Measurements from ENCODE around the gene TMEM50B.
A peak's percentile ranks its signal among the peaks of the same experiment; 100 is the strongest.
"Not testable (repeated sequence)": the region's sequence is repeated elsewhere in the genome, so short reads cannot be mapped to it uniquely, and the experiment has no call there.

TMEM50B gene

GRCh38 chr21:33477066-33477465 lies 2.7 kb downstream of the TMEM50B start:
- no peak for DNase-seq

GRCh38 chr21:33473344-33473743 lies 6.4 kb downstream of the TMEM50B start:
- DNase-seq = no peak

DNA sequence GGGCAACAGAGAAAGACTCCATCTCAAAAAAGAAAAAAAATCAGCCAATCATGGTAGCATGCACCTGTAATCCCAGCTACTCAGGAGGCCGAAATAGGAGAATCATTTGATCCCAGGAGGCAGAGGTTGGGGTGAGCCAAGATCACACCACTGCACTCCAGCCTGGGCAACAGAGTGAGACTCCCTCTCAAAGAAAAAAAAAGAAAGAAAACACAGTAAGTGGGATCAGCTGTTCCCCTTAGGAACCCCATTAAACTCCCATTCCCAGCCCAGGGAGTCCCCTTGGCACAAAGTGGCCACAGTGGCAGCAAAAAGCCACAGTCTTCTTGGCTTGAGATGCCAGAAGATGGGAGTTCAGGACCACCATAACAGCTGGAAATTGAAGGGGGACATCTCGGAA lies 9.1 kb downstream of the TMEM50B start:
- no peak for DNase-seq

DNA sequence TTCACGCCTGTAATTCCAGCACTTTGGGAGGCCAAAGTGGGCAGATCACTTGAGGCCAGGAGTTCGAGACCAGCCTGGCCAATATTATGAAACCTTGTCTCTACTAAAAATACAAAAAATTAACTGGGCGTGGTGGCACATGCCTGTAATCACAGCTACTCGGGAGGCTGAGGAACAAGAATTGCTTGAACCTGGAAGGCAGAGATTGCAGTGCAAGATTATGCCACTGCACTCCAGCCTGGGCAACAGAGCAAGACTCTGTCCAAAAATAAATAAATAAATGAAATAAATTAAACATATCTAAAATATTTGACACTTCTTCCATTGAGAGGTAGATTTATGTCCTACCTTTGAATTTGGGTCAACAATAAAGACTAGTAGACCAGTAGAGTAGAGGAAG lies 10.6 kb downstream of the TMEM50B start:
- not testable (repeated sequence) for DNase-seq

DNA sequence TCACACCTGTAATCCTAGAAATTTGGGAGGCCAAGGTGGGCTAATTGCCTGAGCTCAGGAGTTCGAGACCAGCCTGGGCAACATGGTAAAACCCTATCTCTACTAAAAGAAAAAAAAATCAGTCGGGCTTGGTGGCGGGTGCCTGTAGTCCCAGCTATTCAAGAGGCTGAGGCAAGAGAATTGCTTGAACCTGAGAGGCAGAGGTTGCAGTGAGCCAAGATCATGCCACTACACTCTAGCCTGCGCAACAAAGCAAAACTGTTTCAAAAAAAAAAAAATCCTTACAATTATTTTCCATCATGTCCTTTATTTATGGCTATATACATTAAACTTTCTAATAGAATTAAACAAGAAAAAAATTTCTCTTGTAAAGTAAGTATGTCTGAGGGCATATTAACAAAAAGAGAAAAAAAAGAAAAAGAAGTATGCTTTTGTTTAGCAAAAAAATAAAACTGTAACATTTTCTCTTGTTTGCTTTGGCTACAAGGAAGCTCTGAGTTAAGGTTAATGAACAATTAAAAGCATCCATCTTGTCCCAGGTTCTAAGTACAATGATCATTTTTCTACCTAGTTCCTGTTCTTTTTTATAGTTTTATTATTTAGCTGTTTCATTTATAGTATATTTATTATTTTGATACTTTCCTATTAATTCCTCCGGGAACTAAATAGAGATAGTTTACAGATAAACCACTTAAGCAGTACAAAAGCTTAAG lies 18.1 kb downstream of the TMEM50B start:
- DNase-seq = no peak

DNA sequence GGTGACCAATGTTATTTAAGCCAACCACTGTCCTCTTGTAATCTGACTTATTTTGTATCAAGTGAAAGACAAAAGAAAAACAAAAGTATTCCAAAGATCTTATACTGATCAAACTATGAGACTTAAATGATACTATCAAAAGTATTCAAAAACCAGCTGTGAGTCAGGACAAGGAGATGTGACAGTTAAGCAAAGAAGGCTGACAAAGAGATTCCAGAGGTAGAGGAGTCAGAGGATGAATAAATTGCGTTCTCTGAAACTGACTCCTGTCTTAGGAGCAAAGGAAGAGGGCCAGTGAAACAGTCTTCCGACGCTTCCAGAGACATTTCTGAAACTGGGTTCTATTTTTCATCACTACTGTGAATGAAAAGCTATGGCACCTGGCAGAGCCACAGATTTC lies 20.9 kb downstream of the TMEM50B start:
- DNase-seq = no peak

DNA sequence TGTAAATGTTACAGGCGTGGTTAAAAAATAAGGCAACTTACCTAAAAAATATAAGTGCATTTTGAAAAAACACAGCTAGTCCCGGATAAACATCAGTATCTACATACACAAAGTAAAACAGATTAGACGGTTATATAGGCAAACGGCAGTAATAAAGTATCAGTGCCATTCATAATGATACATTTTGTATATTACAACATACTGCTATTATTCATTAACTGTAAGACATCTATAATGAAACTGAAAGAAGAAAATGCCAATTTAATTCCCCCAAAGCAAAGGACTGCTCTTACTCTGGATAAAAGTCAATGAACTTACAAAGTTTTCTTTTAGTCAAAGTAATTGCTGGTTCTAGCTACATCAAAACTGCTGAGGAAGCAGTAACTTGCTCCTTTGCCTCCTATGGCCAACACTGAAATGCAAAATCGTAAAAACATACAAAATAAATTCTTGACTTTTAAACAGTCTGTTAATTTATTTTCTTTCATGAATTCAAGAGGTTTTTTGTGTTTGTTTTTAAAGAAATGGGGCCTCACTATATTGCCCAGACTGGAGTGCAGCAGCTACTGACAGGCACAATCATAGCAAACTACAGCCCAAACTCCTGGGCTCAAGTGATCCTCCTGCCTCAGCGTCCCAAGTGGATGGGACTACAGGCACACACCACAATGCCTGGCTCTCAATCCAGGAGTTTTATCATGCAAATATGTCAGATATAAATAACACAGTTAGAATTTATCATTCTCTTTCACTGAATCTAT lies 23.9 kb downstream of the TMEM50B start:
- no peak for DNase-seq

DNA sequence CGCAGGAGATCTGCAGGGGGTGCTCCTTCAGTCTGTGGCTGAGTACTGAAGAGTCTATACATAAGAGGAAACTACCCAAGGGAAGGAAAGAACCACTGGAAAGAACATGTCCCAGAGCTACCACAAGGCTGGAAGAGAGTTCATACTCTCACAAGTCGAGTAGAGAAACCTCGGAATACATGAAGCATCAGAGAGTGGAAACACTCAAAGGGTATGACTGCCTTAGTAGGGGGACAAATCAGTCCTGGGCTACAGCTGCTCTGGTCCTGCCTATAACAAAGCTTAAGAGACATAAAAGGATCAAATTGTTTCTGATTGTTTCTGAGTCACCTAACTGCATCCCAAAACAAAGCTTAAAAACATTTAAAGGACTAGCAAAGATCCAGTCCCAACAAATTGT lies 27.4 kb downstream of the TMEM50B start:
- DNase-seq = no peak

DNA sequence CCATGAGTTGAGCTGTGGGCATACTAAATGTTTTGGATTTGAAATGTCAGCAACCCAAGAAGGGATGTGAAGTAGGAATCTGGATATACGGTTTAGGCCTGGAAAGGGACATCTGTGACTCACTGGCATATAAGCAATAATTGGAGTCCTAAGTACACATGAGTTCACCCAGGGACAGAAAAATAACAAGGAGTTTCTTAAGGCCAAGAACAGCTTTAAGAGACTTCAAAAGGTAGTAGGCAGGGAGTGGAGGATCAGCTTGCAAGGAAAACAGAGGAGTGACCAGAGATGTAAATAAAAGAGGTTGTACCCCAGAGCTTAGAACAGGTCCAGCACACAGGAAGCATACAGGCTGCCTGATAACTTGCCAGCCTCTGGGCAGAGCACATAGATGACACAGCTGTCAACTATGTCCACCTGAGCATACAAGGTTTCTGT lies 28.1 kb downstream of the TMEM50B start:
- no peak for DNase-seq

- no peak for DNase-seq
Observed at GRCh38 chr21:33449616-33450015, 30.2 kb downstream of the TMEM50B start.

GRCh38 chr21:33446620-33447019 lies 33.2 kb downstream of the TMEM50B start:
- not testable (repeated sequence) for DNase-seq

DNA sequence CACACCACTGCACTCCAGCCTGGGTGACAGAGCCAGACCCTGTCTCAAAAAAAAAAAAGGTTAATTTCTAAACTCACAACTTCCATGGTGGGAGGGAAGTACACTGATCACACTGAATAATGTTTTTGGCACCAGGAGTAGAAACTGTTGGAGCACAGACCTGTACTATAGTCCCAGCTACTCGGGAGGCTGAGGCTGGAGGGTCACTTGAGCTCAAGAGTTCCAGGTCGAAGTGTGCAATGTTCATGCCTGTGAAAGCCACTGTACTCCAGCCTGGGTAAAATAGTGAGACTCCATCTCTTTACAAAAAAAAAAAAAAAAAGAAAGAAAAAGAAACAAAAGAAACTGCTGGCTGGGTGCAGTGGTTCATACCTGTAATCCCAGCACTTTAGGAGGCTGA lies 35.3 kb downstream of the TMEM50B start:
- DNase-seq = no peak

DNA sequence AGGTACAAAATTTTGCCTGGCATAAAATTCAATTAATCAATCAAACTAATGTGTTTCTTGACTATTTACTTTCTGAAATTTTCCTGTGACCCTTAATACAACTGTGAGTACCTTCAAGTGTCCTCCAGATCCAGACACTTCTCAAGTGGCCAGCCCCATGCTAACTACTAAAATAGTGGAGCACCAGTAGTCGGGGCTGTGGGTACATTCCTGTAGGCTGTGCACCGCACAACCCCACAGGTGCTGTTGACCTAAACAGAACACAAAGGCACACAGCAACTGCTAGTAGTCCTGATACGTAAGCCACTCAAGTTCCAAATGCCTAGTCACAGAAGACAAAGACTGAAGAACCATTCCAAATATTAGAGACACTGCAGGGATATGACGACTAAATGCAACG lies 36.6 kb downstream of the TMEM50B start:
- no peak for DNase-seq

- no peak for DNase-seq
Observed at GRCh38 chr21:33441489-33442477, 38.0 kb downstream of the TMEM50B start.

DNA sequence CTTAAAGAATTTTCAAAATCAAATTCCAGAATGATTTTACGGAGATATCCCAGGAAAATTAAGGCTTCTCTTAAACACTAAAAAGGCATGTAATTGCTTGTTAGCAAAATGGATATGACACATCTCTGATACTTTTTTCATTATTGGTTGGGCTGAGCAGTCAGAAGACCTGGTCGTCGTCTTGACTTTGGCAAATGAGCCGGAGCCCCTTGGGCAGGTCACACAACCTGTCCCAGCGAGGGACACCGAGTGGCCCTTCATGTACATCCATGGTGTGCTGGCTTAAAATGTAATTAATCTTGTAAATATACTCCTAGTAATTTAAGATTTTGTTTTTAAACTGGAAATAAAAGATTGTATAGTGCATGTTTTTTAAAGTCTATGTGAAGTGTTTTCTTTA lies 42.6 kb downstream of the TMEM50B start:
- no peak for DNase-seq

DNA sequence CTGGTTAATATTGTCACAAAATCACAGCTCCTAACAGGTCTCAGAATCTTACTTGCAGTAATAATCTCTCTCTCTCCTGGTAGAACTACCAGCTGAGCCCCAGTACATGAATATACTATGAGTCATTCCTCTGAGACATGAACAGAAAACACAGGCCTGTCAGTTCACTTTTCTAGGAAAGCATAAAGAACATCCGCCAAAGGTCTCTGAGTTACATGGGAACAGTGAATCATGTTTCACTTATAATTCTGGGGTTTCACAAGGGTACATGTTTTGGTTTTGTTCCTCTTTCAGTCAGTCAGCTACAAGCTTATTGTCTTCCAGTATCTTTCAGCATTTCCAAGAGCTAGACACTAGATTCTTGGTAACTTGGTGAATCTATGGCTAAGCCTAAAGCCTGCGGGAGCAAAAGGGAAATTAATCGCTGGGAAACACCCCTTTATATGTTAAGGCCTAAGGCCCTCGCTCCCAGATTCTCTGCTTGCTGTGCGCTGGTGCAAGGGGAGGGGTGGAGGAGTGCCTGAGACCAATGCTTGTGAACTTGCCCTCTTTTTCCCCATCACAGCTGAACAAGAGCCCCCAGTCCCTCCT lies 44.9 kb downstream of the TMEM50B start:
- peak; percentile 24 to 34 for DNase-seq

DNA sequence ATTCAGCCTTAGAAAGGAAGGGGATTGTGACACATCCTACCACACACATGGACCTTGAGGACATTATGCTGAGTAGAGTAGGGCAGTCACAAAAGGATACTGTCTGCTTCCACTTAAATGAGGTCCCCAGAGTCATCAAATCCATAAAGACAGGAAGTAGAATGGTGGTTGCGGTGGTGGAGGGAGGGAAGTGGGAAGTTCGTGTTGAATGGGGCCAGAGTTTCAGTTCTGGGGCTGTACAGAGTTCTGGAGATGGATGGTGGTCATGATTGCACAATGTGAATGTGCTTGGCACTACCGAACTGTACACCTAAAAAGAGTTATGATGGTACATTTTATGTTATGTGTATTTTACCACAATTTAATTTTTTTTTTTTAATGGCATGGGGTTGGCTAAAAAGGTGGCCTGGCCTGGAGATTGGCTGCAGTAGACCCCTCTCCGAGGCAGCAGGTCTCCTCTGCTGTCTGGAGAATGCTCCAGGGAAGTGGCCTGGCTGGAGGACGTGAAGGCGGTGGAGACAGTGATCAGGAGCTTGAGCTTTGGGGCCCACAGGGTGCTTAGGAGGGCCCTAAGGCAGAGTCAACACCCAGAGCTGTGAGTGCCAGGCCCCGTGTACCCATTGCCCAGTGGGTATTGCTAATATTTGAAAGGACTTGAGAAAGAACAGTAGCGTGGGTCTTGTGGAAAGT lies 46.2 kb downstream of the TMEM50B start:
- DNase-seq = no peak

GRCh38 chr21:33433001-33433400 lies 46.8 kb downstream of the TMEM50B start:
- no peak for DNase-seq

- no peak for DNase-seq
Observed at GRCh38 chr21:33432496-33432895, 47.3 kb downstream of the TMEM50B start.

- DNase-seq = no peak
Observed at GRCh38 chr21:33430858-33431257, 48.9 kb downstream of the TMEM50B start.

DNA sequence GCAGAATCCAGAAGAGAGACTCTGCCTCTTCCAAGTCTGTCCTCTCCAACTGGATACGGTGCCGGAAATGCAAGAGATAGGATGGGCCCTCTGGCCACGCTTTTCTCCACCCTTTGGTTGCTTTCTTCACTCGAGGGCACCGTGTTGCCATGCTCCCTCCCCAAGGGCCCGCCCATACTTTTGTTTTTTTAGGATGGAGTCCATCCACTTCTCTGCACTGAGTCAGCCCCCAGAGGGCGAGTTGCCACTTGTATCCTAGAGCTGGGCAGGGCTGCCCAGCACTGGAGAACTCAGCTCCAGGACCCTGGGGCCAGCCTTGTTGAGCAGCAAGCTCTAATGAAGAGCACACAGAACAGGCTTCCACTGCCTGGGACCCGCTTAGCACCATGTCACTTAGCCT lies 51.1 kb downstream of the TMEM50B start:
- no peak for DNase-seq

- no peak for DNase-seq
Observed at GRCh38 chr21:33427051-33427450, 52.7 kb downstream of the TMEM50B start.
